ENCODE measurements around the gene SART3. TPM values are rescaled to one million over a fixed set of nuclear protein-coding genes. Genes with fewer than 3 reads are reported as not detected.

The SART3 gene
- polyA plus RNA-seq, 1 of the 3 experiments (the other 2 are of a cell fraction), result 28.9 TPM

GRCh38 chr12:108573317-108573716 lies 12.3 kb upstream of the SART3 start:
- Histone ChIP-seq H3K27ac (ENCODE audit: low read depth in 2 of 2, low read length in 1 of 2) (no peak overlapping the region), H3K36me3 (replicated peaks in 1 of 2; ENCODE audit: control insufficient read depth in 1 of 2, insufficient read depth in 2 of 2, low read length in 1 of 2) (peaks cover 14 to 15% of the 10 kb centered on the region in 2 experiments), H3K4me2 (no peak overlapping the region), H4K20me1 (ENCODE audit: insufficient read depth) (no peaks in the 10 kb centered on the region), H3K9ac (no peak overlapping the region), H3K9me2 (no peaks in the 10 kb centered on the region), H3K27me3 (ENCODE audit: insufficient read depth) (no peaks in the 10 kb centered on the region), H3K9me3 (no peaks in the 10 kb centered on the region), H3K4me1 (ENCODE audit: control insufficient read depth in 1 of 2, insufficient read depth in 2 of 2, low read depth in 1 of 2, low read length in 1 of 2) (peaks cover 0 to 5% of the 10 kb centered on the region in 2 experiments; a peak in 1 of 4 replicates), H3K4me3 (ENCODE audit: low read depth in 2 of 2, low read length in 1 of 2) (no peak overlapping the region), H3K79me2 (ENCODE audit: insufficient read depth) (no peaks in the 10 kb centered on the region), H2AFZ (ENCODE audit: low read depth) (no peak overlapping the region), H3F3A (replicated peaks; ENCODE audit: insufficient read depth) (no peaks in the 10 kb centered on the region)
- no peak for DNase-seq
- 59% methylated on average over 2 of the region's 2 CpGs for WGBS (ENCODE audit: low lambda C conversion rate)
- TF ChIP-seq POLR2AphosphoS5 (IDR thresholded peaks at IDR 0.05; ENCODE audit: low read depth, low read length), result no peak
- no peak for TF ChIP-seq FOXM1 (IDR thresholded peaks at IDR 0.05; ENCODE audit: low read depth)
- no peak for TF ChIP-seq REST (IDR thresholded peaks at IDR 0.05; ENCODE audit: low read depth, low read length)
- no peak for TF ChIP-seq YY1 (IDR thresholded peaks at IDR 0.05; ENCODE audit: low read depth)
- no peak for TF ChIP-seq PBX3 (IDR thresholded peaks at IDR 0.05)
- no peak for TF ChIP-seq MEF2A (IDR thresholded peaks at IDR 0.05; ENCODE audit: borderline replicate concordance, low read depth)
- no peak for TF ChIP-seq TAF1 (IDR thresholded peaks at IDR 0.05; ENCODE audit: borderline replicate concordance, low read depth, low read length)
- no peak for TF ChIP-seq USF2 (IDR thresholded peaks at IDR 0.05; ENCODE audit: borderline replicate concordance, low read depth, low read length)
- no peak for TF ChIP-seq JUND (IDR thresholded peaks at IDR 0.05)
- no peak for TF ChIP-seq ZBTB33 (IDR thresholded peaks at IDR 0.05; ENCODE audit: borderline replicate concordance, low read depth)
- POLR2A ChIA-PET, result no interaction called here
- CTCF ChIA-PET, result interaction anchor here (0.9 to 16.0 kb wide), 2 partner anchors 42 to 232 kb away, joined by 3 to 503 read pairs; no protein-coding TSS in a partner anchor
